GM10266 (cell line): Measurements from ENCODE around the gene PGF.

Experiments
- DNase-seq: peaks from one replicate; pipeline ENCODE4 v3.0.0; 2012; ENCODE audit errors: extremely low spot score
- TF ChIP-seq, protein P1 (sequence below): IDR thresholded peaks from 2 replicates; pipeline ENCODE4 v1.5.1; 2012; ENCODE audit warnings: mild to moderate bottlenecking, low read depth; ENCODE audit not compliant: control insufficient read depth, insufficient read depth; ENCODE audit errors: missing control alignments

Gene PGF

DNA sequence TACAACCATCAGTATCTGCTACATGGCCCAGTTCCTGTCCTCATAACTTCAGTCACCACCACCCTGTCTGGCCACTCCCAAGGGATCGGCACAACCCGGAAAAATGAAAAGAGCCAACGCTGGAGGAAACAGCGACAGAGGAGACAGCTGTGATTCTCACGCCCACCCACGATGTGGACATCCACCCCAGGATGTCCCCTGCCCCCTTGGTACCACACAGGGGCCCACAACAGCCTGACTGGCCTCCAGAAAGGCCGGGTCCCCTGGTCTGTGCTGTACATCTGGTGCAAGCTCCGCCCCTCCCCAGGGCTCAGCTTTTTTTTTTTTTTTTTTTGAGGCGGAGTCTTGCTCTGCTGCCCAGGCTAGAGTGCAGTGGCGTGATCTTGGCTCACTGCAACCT lies 44.8 kb downstream of the PGF start:
- TF ChIP-seq, protein P1, sequence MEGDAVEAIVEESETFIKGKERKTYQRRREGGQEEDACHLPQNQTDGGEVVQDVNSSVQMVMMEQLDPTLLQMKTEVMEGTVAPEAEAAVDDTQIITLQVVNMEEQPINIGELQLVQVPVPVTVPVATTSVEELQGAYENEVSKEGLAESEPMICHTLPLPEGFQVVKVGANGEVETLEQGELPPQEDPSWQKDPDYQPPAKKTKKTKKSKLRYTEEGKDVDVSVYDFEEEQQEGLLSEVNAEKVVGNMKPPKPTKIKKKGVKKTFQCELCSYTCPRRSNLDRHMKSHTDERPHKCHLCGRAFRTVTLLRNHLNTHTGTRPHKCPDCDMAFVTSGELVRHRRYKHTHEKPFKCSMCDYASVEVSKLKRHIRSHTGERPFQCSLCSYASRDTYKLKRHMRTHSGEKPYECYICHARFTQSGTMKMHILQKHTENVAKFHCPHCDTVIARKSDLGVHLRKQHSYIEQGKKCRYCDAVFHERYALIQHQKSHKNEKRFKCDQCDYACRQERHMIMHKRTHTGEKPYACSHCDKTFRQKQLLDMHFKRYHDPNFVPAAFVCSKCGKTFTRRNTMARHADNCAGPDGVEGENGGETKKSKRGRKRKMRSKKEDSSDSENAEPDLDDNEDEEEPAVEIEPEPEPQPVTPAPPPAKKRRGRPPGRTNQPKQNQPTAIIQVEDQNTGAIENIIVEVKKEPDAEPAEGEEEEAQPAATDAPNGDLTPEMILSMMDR: no peak
- no peak for DNase-seq

DNA sequence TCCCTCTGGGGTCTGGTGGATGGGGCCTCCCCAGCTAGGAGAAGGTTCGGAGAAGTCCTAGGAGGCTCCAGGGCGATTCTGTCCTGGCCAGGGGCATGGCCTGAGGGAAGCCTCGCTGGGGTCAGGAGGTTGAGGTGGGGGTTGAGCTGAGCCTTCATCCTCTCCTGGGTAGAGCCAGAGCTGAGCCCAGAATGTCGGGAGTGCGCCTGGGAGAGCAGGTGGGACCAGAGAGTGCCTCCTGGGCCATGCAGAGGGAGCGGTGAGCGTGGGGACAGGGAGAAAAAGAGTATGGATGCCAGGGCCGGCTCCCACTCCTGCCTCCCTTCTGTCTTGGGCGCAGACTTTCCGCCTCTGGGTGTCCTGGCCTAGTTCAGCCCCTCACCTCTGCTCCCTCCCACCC lies 45.5 kb downstream of the PGF start:
- TF ChIP-seq, protein P1: no peak
- DNase-seq: no peak

DNA sequence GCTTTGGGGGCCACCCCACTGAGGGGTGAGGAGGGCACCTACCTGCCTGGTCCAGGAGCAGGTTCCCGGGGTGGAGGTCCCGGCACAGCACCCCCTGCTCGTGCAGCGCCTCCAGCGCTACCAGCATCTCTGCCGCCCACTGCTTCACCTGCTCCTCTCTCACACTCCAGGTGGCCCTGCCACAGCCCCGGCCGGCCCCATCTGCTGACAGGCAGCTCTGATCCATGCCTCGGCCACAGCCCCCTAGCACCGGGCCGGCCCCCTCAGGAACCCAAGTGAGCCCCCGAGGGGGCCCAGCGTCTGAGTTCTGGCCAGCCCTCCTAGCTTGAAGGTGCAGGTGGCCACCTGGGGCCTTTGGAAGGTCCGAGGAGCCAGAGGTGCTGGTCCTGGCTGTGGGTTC lies 45.9 kb downstream of the PGF start:
- DNase-seq: no peak
- TF ChIP-seq, protein P1: no peak

DNA sequence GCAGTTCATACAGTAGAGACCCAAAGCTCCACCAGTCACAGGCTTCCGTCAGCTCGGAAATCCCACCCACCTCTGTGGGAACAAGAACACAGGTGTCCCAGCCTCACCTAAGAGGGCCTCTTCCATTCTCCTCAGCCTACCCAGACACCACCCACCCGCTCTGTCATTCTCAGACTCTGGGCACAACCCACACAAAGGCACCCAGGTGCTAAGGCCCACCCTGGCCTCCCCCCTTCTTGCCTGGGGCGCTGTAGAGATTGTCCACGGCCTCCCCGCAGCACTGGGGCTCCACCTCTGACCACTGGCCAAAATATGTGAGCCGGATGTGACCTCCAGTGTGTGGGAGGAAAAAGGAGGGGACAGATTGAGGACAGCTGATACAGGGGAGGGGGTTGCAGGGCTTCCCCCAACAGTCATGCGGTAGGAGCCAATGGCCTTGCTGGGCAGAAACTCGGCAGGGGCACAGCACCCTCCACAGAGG lies 46.5 kb downstream of the PGF start:
- DNase-seq: no peak
- TF ChIP-seq, protein P1: no peak

DNA sequence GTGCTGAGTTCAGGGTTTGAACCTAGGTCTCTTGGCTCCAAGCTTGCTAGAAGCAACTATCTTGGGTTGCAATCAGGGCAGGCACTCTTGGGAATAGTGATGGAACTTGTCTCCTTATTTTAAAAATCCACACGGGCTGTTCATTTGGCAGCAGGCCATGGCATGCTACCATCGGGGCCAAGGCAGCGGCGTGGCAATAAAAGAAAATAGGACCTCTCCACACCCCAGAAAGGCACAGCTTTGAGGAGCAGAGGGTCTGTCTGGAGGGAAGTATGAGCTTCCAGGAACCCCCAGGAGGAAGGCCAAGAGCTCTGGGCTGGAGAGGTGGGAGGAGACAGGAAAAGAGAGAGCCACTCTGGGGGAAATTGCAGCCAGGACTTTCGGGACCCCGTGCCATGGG lies 47.7 kb downstream of the PGF start:
- TF ChIP-seq, protein P1: no peak
- DNase-seq: no peak

DNA sequence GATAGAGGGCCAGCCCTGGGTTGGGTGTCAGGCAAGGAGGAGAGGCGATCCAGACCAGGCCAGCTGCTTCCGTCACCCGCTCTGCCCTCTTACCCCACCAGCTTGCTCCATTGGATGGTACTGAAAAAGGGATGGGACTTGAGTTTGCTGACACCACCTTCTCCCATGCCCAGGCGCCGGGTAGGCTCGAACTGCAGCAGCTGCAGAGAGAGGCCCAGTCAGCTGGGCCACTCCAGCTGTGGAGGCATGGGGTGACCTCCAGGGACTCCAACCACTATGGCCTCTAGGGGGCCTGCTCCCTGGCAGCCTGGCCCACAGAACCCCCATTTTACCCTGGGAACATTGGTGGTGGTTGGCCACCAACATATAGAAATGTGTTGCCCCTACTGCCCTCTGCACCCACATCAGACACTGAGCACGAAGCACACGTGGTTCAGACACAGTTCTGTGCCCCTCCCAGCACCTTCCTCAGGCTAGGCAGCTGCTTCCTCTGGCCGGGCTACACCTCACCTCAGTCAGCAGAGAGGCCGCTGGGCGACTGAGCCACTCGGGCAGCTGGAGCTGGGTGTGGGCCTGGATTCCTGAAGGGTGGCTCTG lies 48.4 kb downstream of the PGF start:
- TF ChIP-seq, protein P1: no peak
- no peak for DNase-seq

DNA sequence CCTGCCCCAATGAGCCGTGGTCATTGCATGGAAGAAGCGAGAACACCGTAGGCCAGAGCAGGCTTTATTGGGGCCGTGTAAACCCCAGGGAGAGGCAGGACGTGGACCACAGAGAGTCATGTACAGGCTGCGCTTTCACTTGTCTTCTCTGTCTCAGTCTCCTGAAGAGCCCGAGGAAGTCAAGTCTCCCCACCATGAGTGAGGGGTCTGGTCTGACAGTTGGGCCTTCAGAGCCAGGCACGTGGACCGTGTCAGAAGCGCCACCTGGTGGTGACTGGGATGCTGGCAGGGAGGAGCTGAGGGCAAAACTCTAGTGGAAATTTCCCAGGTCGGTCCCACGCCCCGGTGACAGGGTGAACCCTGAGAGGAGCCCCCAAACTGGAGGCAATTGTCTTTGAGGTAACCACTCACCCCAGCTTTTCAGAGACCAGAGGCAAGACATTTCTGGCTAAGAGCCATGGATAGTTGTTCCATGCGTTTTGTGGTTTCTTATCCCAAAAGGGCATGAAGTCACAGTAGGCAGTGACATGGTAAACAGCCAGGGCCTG lies 49.7 kb downstream of the PGF start:
- TF ChIP-seq, protein P1: peak; percentile 92
- DNase-seq: peak; percentile 75
